IPS-18c (cell line): Measurements from ENCODE around the gene PRRG1.
"Not testable (repeated sequence)": the region's sequence is repeated elsewhere in the genome, so short reads cannot be mapped to it uniquely, and the experiment has no call there.

ENCODE experiments used
- H3K4me3 ChIP-seq: 2 replicates; pipeline ENCODE4 v1.7.0; 2013; ENCODE audit warnings: low read depth, mild to moderate bottlenecking, low read length, moderate library complexity; ENCODE audit not compliant: insufficient read depth
- H3K9me3 ChIP-seq: one replicate; pipeline ENCODE4 v1.6.1; 2013; ENCODE audit warnings: mild to moderate bottlenecking, low read length, moderate library complexity; ENCODE audit not compliant: control insufficient read depth, insufficient read depth

The PRRG1 gene

DNA sequence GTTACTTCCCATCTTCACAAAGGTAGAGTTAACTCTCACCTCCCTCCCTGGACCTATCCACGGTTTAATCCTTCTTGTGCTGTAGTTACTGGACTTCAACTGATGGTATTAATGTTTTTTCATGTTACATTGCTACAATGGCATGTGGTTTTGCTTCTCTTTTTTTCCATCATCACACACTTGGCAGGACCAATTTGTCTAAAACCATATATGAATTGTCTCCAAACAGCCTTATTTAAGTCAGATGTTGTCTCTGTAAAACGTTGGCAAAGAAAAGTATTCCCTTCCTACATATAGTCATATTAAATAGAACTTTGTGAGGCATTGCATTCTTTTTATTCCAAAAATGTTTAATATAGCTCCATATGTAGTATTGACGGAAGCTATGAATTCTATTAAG lies 15.5 kb downstream of the PRRG1 start:
- H3K9me3 ChIP-seq: no peaks in the 10 kb centered on the region
- H3K4me3 ChIP-seq: no peak overlapping the region

DNA sequence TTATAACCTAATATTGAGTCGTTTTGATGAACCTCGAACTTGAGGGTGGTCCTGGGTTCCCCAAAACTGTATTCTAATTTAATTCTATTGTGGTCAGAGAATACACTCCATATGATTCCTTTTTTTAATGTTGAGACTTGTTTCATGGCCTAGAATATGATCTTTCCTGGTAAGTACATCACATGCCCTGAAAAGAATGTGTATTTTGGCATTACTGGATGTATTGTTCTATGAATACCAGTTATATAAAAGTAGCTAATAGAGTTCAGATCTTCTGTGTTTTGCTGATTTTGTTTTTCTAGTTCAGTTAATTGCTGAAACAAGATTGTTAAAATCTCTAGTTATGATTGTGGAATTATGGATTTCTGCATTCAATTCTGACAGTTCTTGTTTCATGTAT lies 18.8 kb downstream of the PRRG1 start:
- H3K4me3 ChIP-seq: no peak overlapping the region
- H3K9me3 ChIP-seq: no peaks in the 10 kb centered on the region

DNA sequence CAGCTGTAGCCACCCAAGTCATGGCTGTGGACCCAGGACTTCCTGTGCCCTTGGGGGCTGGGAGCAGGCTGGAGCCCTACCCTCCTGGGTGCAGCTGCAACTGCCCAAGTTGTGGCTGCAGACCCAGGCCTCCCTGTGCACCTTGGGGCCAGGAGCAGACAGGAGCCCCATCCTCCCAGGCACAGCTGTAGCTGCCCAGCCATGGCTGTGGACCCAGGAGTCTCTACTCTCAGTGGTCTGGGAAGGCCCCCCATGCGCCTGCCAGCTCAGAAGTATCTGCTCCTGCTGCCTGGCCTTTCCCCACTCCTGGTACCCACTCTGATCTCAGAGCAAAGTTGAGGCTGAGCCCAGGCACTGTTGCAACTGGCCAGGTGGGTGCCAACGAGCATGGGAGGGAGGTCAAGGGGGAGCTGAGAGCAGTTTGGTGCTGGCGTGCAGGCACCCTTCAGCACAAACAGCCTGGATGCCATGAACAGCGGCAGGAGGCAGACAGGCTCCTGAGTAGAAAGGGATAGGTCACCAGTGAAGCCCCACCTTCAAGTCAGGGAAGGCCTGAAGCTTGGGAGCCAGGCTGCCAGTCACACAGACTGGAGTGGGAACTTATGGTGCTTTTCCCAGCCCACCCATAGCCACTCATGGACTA lies 21.5 kb downstream of the PRRG1 start:
- H3K4me3 ChIP-seq: no peak overlapping the region
- no peaks in the 10 kb centered on the region for H3K9me3 ChIP-seq

DNA sequence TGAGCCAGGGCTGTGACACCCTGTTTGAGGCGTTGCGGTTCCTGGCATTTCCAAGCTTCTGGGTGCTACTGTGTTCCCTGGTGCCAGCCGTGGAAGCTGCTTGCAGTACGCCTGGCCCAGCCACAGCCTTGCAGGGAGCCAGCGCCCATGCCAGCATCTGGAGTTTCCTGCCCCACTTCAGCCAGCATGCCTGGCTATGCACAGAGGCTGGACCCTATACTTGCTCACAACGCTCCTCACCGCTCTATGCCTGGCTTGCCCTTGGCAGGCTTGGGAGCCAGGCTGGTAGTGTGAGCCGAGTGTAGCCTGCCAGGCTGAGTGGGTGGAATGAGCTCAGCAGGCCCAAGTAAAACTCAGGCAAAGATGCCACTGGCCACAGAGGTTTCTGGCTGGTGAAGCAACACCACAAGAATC lies 22.4 kb downstream of the PRRG1 start:
- Histone ChIP-seq H3K4me3 (no peak overlapping the region), H3K9me3 (no peaks in the 10 kb centered on the region)

DNA sequence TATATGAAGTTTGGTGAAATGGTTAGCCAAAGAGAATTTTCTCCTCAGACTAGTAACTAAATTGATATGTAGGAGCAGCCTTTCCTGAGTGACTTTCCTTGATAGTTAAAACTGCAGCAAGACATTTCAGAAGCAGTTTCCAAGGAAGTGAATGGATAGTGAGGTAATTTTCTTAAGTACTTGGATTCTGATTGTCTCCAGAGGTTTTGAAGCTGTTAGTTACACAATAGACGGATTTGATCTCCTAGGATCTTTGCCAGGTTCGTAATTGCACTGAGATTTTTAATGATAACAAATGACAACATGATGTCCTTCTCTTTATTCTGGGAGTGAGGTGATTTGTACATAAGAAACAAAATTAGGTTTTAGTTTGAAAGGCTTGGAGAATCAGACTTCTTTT lies 29.2 kb downstream of the PRRG1 start:
- Histone ChIP-seq H3K9me3 (no peaks in the 10 kb centered on the region), H3K4me3 (no peak overlapping the region)

DNA sequence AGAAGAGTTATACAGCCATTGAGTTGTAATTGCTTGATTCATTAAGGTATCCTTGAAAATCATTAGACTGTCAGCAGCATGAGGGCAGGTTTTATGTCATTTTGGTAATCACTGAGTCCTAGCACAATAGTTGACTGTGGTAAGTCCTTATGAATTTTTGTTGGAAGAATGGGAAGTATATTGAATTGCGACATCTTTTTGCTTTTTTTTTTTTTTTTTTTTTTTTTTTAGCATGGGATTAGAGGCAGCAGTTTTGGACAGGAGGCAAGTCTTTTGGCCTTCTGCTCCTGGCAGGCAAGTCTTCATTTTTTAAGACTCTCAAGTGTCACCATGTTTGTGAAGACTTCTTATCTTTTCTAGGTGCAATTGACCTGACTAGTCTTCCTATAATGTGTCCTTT lies 29.7 kb downstream of the PRRG1 start:
- Histone ChIP-seq H3K4me3 (no peak overlapping the region), H3K9me3 (no peaks in the 10 kb centered on the region)

DNA sequence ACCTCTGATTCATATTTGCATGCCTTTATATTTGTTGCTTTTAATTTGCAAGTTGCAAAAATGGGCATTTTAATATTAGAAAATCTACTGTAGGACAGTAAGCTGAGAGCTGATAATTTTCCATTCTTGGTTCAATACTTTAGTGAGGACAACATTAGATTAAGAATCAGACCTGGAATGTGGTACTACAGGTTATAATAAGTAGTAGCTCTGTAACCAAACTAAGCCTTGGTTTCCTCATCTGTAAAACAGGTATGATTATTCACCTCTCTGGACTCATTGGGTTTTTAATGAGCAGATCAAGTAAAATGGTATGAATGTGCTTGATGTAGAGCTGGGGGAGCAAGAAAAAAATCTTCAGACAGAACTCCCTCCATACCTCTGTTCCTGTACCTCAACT lies 31.1 kb downstream of the PRRG1 start:
- no peaks in the 10 kb centered on the region for H3K9me3 ChIP-seq
- no peak overlapping the region for H3K4me3 ChIP-seq

DNA sequence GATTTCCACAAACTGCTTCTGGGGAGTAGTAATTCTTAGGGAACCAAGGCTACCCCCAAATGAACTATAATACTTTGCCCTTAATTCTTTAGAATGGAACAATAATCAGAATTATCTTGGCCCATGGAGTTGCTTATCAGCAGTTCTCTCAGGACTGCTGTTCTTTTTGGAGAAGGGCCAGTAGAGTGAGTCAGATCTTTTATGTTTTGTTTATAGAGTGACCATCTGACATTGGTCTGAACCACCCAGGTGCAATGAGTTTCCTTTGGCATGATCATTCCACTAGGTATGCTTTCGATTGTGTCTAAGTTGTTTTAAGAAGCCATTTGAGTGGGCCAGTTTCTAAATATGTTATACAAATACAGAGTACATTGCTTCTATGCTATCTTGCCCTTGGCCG lies 31.8 kb downstream of the PRRG1 start:
- no peaks in the 10 kb centered on the region for H3K9me3 ChIP-seq
- H3K4me3 ChIP-seq: no peak overlapping the region

DNA sequence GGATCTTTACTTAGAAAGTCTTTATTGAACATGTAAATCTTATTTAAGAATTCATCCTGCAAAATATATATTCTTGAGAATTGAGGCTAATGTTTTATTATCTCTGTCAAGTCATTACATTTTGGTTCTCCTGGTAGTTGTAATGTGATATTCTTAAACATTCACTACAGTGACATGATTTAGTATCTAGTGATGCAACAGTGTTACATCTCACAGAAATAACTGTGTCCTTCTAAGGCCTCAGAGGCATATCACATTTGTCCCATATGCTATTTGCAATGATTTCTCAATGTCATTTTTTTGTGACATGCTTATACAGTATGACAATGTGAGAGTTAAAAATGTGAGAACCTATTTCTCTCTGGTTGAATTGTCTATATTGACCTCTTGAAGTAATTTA lies 34.1 kb downstream of the PRRG1 start:
- Histone ChIP-seq H3K9me3 (no peaks in the 10 kb centered on the region), H3K4me3 (no peak overlapping the region)

DNA sequence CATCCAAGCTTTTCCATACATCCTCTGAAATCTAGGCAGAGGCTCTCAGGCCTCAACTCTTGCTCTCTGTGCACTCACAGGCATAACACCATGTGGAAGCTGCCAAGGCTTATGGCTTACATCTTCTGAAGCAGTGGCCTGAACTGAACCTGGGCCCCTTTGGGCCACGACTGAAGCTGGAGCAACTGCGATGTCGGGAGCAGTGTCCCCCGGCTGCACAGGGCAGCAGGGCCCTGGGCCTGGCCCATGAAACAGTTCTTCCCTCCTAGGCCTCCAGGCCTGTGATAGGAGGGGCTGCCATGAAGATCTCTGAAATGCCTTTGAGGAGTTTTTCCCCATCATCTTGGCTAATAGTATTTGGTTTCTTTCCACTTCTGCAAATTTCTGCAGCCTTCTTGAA lies 39.2 kb downstream of the PRRG1 start:
- no peaks in the 10 kb centered on the region for H3K9me3 ChIP-seq
- H3K4me3 ChIP-seq: no peak overlapping the region

DNA sequence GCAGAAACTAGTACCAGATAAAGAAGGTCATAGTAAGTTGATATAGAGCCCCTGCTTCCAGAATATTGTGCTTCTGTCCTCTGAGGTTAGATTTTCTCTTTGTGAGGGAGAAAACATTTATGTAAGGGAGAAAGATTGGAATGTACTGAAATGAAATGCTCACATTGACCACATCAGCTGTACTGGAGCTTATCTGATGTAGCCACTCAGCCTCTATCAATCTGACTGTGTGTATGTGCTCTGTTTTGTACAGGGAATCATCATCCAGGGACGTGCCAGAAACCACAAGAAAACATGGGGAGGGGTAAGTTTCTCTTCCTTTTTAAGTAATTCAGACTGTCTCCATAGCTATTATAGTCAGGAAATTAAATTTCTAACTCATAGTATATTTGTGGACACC lies 56.8 kb downstream of the PRRG1 start:
- no peaks in the 10 kb centered on the region for H3K9me3 ChIP-seq
- H3K4me3 ChIP-seq: no peak overlapping the region

DNA sequence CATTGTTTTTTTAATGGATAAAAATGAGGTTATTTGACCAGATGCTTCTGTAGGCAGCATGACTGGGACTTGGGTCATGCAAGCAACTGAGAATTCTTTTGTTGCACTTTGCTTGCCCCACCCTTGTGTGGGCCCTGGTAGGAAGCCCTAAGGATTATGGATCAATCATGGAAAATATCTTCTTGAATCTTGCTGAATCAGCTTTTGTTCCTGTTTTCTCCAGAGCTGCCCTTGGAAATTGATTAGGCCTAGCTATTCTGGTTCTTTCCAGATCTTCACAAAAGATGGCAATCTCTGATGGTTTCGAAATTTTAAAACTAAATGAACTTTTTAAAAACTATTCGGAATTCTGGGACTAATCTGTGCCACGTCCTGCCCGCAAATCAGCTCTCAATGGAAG lies 58.6 kb downstream of the PRRG1 start:
- Histone ChIP-seq H3K9me3 (no peaks in the 10 kb centered on the region), H3K4me3 (no peak overlapping the region)

DNA sequence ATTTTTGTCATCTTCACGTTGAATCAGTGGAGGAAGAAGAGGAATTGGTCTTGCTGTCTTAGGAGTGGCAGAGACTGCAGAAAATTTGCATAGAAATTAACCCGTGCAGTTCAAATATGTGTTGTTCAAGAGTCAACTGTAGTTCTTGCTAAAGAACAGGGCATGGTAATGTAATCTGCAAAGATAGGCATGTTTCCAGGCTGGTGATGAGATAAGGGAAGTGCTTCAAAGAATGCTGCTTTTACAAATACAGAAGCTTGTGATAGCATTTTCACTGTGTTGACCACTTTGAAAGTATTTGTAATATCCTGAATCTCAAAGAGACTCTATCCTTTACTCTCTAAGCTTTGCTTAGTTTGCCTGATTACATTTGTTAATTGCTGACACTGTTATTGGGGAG lies 60.1 kb downstream of the PRRG1 start:
- H3K9me3 ChIP-seq: no peaks in the 10 kb centered on the region
- no peak overlapping the region for H3K4me3 ChIP-seq

DNA sequence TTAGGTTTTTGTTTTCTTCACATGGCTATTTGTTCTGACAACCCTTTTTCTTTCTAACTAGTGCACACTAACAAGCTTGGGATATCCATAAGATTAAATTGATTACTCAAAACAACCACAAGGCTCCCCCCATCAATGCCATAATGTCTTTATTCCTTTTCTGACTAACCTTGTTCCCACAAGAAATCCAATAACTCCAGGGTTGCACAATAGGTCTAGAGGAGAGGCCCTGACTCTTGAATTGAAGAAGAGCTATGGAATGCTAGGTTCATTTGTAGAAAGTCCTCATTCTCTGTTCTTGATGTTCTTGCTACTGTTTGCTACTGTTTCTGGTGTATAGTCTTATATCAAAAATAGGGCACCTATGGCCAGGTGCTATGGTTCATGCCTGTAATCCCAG lies 71.0 kb downstream of the PRRG1 start:
- no peaks in the 10 kb centered on the region for H3K9me3 ChIP-seq
- H3K4me3 ChIP-seq: no peak overlapping the region

DNA sequence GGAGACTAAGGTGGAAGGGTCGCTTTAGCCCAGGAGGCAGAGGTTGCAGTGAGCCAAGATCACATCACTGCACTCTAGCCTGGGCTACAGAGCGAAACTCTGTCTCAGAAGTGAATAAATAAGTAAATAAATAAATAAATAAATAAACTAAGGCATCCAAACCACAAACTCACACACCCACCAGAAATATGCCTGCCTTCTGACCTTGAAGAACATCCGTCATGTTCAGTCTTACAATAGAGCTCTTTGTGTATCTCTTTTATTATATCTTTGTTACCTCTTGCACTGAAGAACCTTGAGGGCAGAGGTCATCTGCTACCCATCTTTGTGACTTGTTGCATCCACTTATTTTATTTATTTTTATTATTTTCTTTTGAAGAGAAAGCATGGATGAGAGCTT lies 71.6 kb downstream of the PRRG1 start:
- Histone ChIP-seq H3K9me3 (no peaks in the 10 kb centered on the region), H3K4me3 (no peak overlapping the region)

DNA sequence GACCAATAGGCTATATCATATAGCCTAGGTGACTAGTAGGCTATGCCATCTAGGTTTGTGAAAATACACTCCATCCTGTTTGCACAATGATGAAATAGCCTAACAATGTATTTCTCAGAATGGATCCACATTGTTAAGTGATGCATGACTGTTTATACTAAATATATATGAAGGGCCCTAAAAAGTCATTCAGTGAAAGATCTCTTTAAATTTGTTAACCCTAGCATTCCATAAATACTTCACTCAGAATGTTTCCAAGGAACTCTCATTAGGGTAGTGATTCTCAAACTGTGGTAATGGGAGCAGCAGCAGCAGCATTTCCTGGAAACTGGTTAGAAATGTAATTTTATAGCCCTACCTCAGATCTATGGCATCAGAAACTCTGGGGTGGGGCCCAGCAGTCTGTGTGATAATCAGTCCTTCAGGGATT lies 74.9 kb downstream of the PRRG1 start:
- Histone ChIP-seq H3K9me3 (peaks cover 4% of the 10 kb centered on the region), H3K4me3 (no peak overlapping the region)

DNA sequence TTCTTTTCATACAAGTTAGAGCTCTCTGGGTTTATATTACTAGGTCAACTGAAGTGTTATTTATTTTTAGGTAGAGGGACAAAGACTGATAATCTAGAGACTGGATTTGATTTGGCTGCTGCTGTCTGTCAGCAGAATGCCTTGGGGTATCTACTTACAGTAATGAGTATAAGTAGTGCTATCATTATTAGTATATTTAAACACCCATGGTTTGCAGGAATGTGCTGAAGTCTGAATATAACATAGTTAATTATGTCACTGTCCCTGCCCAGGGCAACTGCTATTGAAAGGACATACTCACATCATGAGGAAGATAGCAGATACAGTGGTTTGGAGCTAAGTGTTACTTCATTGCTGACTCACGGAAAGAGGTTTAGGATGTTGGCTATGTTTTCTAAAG lies 76.2 kb downstream of the PRRG1 start:
- no peak overlapping the region for H3K4me3 ChIP-seq
- peaks cover 4% of the 10 kb centered on the region for H3K9me3 ChIP-seq

DNA sequence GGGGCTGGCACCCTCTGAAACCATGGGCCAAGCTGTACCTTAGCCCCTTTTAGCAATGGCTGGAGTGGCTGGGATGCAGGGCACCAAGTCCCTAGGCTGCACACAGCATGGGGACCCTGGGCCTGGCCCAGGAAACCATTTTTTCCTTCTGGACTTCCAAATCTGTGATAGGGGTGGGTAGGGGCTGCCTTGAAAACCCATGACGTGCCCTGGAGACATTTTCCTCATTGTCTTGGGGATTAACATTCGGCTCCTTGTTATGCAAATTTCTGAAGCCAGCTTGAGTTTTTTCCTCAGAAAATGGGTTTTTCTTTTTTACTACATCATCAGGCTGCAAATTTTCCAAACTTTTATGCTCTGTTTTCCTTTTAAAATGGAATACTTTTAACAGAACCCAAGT lies 79.8 kb downstream of the PRRG1 start:
- H3K4me3 ChIP-seq, H3K9me3 ChIP-seq: not testable (repeated sequence)

DNA sequence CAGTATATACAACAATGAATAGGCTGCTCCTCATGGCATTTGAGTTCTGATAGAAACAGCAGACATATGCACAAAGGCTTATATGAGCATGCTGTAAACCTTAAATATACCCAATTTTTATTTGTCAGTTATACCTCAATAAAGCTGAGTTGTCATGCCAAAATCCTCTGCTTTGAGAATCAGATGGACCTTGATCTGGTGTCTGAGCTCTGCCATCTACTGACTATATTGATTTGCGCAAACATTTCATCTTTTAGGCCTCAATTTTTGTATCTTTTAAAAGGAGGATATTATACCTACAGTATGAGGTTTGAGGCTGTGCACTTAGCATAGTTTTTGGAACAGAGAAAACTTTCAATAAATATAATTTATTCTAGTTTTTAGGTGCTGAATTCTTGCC lies 85.2 kb downstream of the PRRG1 start:
- no peaks in the 10 kb centered on the region for H3K9me3 ChIP-seq
- no peak overlapping the region for H3K4me3 ChIP-seq
